Heart right ventricle (tissue), 16 donors: Measurements from ENCODE around the gene DAB1. TPM values are rescaled to one million over a fixed set of nuclear protein-coding genes. Genes with fewer than 3 reads are reported as not detected.

Experiments
- ATAC-seq, 8 donors: fragments of 200-7000 bp; cut with Tn5 transposase; one replicate each; pipeline ENCODE4 v1.9.1; 2020; ENCODE audit warnings: mild to moderate bottlenecking in 8 of 8, moderate library complexity in 8 of 8, moderate number of reproducible peaks in 1 of 8
- DNase-seq, 2 donors: peaks; one replicate each; pipeline ENCODE4 v3.0.0-alpha.2; 2020
- H3K27ac ChIP-seq, 10 donors: fragments of 200-600 bp; sonication (generic) in 2 of 10; one replicate each; pipeline versions ENCODE4 v1.5.0 to v1.8.0; 2020 to 2022; ENCODE audit warnings: mild to moderate bottlenecking in 3 of 10
- H3K27me3 ChIP-seq, 7 donors: fragments of 200-600 bp; one replicate each; pipeline ENCODE4 v1.8.0; 2021 to 2022; ENCODE audit warnings: mild to moderate bottlenecking in 2 of 7
- H3K36me3 ChIP-seq, 9 donors: fragments of 200-600 bp; sonication (generic) in 1 of 9; one replicate each; pipeline versions ENCODE4 v1.5.0 to v1.8.0; 2020 to 2022; ENCODE audit warnings: mild to moderate bottlenecking in 2 of 9
- H3K4me1 ChIP-seq, 9 donors: fragments of 200-600 bp; sonication (generic) in 1 of 9; one replicate each; pipeline versions ENCODE4 v1.5.0 to v1.8.0; 2020 to 2022; ENCODE audit warnings: mild to moderate bottlenecking in 4 of 9
- H3K4me3 ChIP-seq, 10 donors: fragments of 200-600 bp; sonication (generic) in 2 of 10; one replicate each; pipeline versions ENCODE4 v1.5.0 to v1.8.0; 2020 to 2022; ENCODE audit warnings: mild to moderate bottlenecking in 7 of 10, moderate library complexity in 2 of 10
- H3K9me3 ChIP-seq, 11 donors: fragments of 200-600 bp in 10 of 11; sonication (generic) in 2 of 11; one replicate each; pipeline versions ENCODE4 v1.5.0 to v1.8.0; 2013 to 2022; ENCODE audit warnings: mild to moderate bottlenecking in 2 of 11, control low read depth in 1 of 11, moderate library complexity in 1 of 11
- WGBS, 2 donors: extraction: QIAGEN DNeasy Blood & Tissue Kit; methylation state at CpG; one replicate each; pipeline ENCODE4 v1.1.7; 2013; ENCODE audit warnings: inconsistent platforms in 1 of 2; 5-methylcytosine and 5-hydroxymethylcytosine counted together
- intact Hi-C, 10 donors: fragments of 100-400 bp; cut with DNase I; formaldehyde crosslinking; loops; one replicate each; pipeline versions ENCODE4 v1.11.1 to v1.14.2; 2022
- polyA plus RNA-seq, 2 donors: library from polyadenylated mRNA; stranded (reverse); fragments of 200-250 nt; gene quantifications; one replicate each; pipeline ENCODE4 v1.2.3, GENCODE V29; 2013
- total RNA-seq, 10 donors: library from RNA; stranded (reverse); fragmentation: NEBNext Ultra II Directional in 3 of 10; extraction: Animal tissue kit (Norgen Biotek cat#: 25700) in 3 of 10; gene quantifications; one replicate each; pipeline versions ENCODE4 v1.2.1 to v1.2.4, GENCODE V29; 2021 to 2023
- TF ChIP-seq, protein P1 (sequence below), 9 donors: fragments of 200-600 bp; sonication (generic) in 2 of 9; IDR thresholded peaks; one replicate each; pipeline versions ENCODE4 v1.5.0 to v1.8.0; 2021 to 2022; ENCODE audit warnings: antibody characterized with exemption in 9 of 9, mild to moderate bottlenecking in 5 of 9, moderate library complexity in 1 of 9
- donor health status: Arrhythmogenic right ventricular cardiomyopathy.
- donor health status: ischemic (EF 13 %, LVEDD 7.1; RV severe dilation, severe dysfunction).
- donor health status: healthy with polysubstance abuse.
- donor health status: DM: no; HTN: yes; CAD: no.
- donor health status: DM: no; HTN: no; CAD: no.
- donor health status: ischemic (EF 25% LVEDD 6.9; RV normal size, moderate dysfunction).
- donor health status: ischemic (EF 25% LVEDD 5.7; RV mildly dilated, moderate dysfunction).
- donor health status: healthy.
- donor health status: DM: yes; HTN: yes; CAD: no.
- donor health status: Ischemic cardiomyopathy.
- donor health status: ischemic (EF 35%, LVEDD 5.7; RV mildly dilated, moderate dysfunction).
- donor health status: nonischemic (EF 11% LVEDD 7.7; RV severe dilation, severe dysfunction).
- donor health status: DM: yes; HTN: yes; CAD: no.
- donor health status: PGD.
- donor health status: ischemic (EF 29% LVEDD 5.4; RV normal size, mild dysfunction).
- donor health status: nonischemic (EF 23%, LVEDD 6.1; RV moderate dilation, normal function).

DAB1 gene
- total and polyA plus RNA-seq, 12 donors: 0.16 to 25.5 (median 8.1) TPM

DNA sequence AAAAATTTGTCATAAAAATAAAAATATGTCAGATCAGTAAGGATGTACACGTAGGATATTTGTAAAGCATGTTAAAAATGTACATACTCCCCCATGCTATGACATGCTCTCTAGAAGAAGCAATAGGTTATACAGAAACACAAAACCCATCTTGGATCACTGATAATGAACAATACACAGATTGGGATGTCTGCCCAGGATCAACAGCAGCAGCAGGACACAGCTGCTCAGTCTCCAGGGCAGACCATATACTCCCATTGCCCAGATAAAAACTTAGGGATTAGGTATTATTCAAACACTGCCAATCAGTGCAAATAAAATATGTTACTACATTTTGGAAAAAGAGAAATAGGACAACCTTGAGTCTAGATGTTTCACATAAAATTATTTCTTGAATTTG, 39.0 kb downstream of the DAB1 start:
- no peak for DNase-seq
- WGBS, 2 donors: 60 to 75% methylated on average over 1 of the region's 1 CpG

DNA sequence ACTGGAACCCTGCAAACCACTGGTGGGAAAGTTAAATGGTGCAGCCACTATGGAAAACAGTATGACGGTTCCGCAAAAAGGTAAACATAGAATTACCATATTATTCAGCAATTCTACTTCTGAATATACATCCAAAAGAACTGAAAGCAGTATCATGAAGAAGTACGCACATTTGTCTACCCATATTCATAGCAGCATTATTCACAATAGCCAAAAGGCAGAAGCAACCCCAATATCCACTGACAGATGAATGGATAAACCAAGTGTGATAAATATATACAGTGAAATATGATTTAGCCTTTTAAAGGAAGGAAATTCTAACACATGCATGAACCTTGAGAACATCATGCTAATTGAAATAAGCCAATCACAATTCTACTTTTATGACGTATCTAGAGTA, 39.6 kb downstream of the DAB1 start:
- H3K4me3 ChIP-seq: no peak overlapping the region
- peaks cover 0 to 6% (median 0%) of the 10 kb centered on the region in 7 donors for H3K27me3 ChIP-seq
- TF ChIP-seq, protein P1, sequence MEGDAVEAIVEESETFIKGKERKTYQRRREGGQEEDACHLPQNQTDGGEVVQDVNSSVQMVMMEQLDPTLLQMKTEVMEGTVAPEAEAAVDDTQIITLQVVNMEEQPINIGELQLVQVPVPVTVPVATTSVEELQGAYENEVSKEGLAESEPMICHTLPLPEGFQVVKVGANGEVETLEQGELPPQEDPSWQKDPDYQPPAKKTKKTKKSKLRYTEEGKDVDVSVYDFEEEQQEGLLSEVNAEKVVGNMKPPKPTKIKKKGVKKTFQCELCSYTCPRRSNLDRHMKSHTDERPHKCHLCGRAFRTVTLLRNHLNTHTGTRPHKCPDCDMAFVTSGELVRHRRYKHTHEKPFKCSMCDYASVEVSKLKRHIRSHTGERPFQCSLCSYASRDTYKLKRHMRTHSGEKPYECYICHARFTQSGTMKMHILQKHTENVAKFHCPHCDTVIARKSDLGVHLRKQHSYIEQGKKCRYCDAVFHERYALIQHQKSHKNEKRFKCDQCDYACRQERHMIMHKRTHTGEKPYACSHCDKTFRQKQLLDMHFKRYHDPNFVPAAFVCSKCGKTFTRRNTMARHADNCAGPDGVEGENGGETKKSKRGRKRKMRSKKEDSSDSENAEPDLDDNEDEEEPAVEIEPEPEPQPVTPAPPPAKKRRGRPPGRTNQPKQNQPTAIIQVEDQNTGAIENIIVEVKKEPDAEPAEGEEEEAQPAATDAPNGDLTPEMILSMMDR (IDR thresholded peaks at IDR 0.05): no peak
- intact Hi-C loops: no loop called here
- no peaks in the 10 kb centered on the region for H3K9me3 ChIP-seq
- H3K27ac ChIP-seq: no peak overlapping the region
- DNase-seq (no peak), ATAC-seq (no peak)
- H3K36me3 ChIP-seq: no peaks in the 10 kb centered on the region
- 82 to 90% methylated on average over 4 of the region's 4 CpGs for WGBS, 2 donors
- H3K4me1 ChIP-seq: no peaks in the 10 kb centered on the region

More for the DNA sequence above, 39.0 kb downstream of the DAB1 start:
- intact Hi-C loops: no loop called here
- no peak overlapping the region for H3K4me3 ChIP-seq
- no peak overlapping the region for H3K27ac ChIP-seq
- ATAC-seq: no peak
- TF ChIP-seq, protein P1 (IDR thresholded peaks at IDR 0.05): no peak
- H3K27me3 ChIP-seq: peaks cover 0 to 6% (median 0%) of the 10 kb centered on the region in 7 donors
- no peaks in the 10 kb centered on the region for H3K4me1 ChIP-seq
- no peaks in the 10 kb centered on the region for H3K9me3 ChIP-seq
- no peaks in the 10 kb centered on the region for H3K36me3 ChIP-seq

DNA sequence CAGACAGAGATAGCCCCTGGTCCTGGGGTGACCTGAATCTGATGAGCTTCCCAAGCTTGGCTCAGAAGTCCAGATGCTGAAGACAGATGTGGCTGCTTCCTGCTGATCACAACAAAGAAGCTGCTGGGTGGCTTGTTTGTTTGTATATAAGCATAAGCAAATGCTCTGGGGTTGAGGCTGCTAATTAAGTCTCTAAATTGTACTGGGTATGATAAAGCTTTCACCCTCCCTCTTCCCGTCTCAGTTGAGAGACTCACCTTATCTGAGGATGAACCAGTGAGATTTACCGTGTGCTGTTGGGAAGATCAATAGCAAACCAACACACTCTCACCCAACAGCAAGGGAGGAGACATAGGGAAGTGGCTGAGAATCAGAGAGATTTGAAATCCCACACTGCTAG, 42.0 kb downstream of the DAB1 start:
- Histone ChIP-seq H3K4me3 (no peak overlapping the region), H3K4me1 (peaks cover 0 to 7% (median 0%) of the 10 kb centered on the region in 9 donors), H3K27ac (no peak overlapping the region), H3K36me3 (no peaks in the 10 kb centered on the region), H3K9me3 (no peaks in the 10 kb centered on the region), H3K27me3 (peaks cover 0 to 6% (median 0%) of the 10 kb centered on the region in 7 donors)
- intact Hi-C loops: loop anchor here in 1 of 10 donors (1.0 kb wide), 1 partner anchor 13 kb away; no protein-coding TSS in a partner anchor
- 35 to 43% methylated on average over 2 of the region's 2 CpGs for whole genome bisulfite sequencing, 2 donors
- DNase-seq (no peak), ATAC-seq (no peak)
- TF ChIP-seq, protein P1 (IDR thresholded peaks at IDR 0.05): no peak

DNA sequence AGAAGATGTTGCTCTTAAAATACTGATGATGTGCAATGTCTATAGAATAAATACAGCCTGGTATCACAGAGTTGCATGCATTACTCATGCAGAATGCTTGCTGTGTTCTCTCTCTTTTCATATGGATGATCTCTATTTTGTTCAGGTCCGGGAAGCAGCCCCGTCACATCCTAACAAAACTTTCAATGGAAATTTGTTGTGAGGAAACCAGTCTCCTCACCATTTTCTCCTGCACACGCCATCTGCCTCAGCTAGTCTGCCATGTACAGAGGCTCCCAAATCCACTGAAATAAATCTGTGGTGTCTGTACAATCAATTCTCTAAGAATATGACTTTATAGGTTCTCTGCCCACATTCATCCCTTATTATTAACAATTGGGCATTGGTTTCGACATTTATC, 42.4 kb downstream of the DAB1 start:
- intact Hi-C loops: no loop called here
- WGBS, 2 donors: 78 to 80% methylated on average over 4 of the region's 4 CpGs

More for the DNA sequence above, 42.4 kb downstream of the DAB1 start:
- H3K9me3 ChIP-seq: no peaks in the 10 kb centered on the region
- H3K4me3 ChIP-seq: no peak overlapping the region
- no peak overlapping the region for H3K27ac ChIP-seq
- peaks cover 0 to 6% (median 0%) of the 10 kb centered on the region in 7 donors for H3K27me3 ChIP-seq
- no peak for DNase-seq
- H3K36me3 ChIP-seq: no peaks in the 10 kb centered on the region
- H3K4me1 ChIP-seq: peaks cover 0 to 7% (median 0%) of the 10 kb centered on the region in 9 donors
- TF ChIP-seq, protein P1 (IDR thresholded peaks at IDR 0.05): no peak
- no peak for ATAC-seq
